Fibroblast of lung (primary cell): ENCODE results near the gene C11orf52. TPM values are rescaled to one million over a fixed set of nuclear protein-coding genes. Genes with fewer than 3 reads are reported as not detected.
A peak's percentile ranks its signal among the peaks of the same experiment; 100 is the strongest.

Experiments used
- DNase-seq, 2 donors: peaks; one replicate each; pipeline versions ENCODE4 v3.0.0 to v3.0.0-alpha.2; 2010; ENCODE audit warnings: low read depth in 2 of 2
- H2AFZ ChIP-seq: 2 replicates; pipeline ENCODE4 v1.5.1; 2012; ENCODE audit warnings: low read length, control low read depth, inconsistent platforms
- H3K27ac ChIP-seq: 2 replicates; pipeline ENCODE4 v1.5.1; 2011; ENCODE audit warnings: low read length, control low read depth; ENCODE audit not compliant: insufficient read depth
- H3K27me3 ChIP-seq: 2 replicates; pipeline ENCODE4 v1.5.1; 2011; ENCODE audit warnings: mild to moderate bottlenecking, low read length; ENCODE audit not compliant: control insufficient read depth, insufficient read depth
- H3K36me3 ChIP-seq: 2 replicates; pipeline ENCODE4 v1.5.1; 2011; ENCODE audit warnings: low read length; ENCODE audit not compliant: control insufficient read depth, insufficient read depth
- H3K4me1 ChIP-seq: 2 replicates; pipeline ENCODE4 v1.5.1; 2011; ENCODE audit warnings: low read length; ENCODE audit not compliant: control insufficient read depth, insufficient read depth; ENCODE audit errors: extremely low read depth
- H3K4me2 ChIP-seq: 2 replicates; pipeline ENCODE4 v1.5.1; 2011; ENCODE audit warnings: low read length, control low read depth; ENCODE audit not compliant: insufficient read depth; ENCODE audit errors: extremely low read depth
- H3K4me3 ChIP-seq, 4 experiments: fragments of 200-600 bp in 1 of 4; sonication (generic) in 1 of 4; replicated peaks in 1 of 4; 2 replicates each; pipeline ENCODE4 v1.5.1; 2011 to 2016; ENCODE audit warnings: low read length in 4 of 4, low read depth in 3 of 4, mild to moderate bottlenecking in 3 of 4, control low read depth in 2 of 4, inconsistent platforms in 1 of 4, mixed read lengths in 1 of 4; ENCODE audit not compliant: insufficient read depth in 1 of 4; ENCODE audit errors: control extremely low read depth in 1 of 4
- H3K79me2 ChIP-seq: 2 replicates; pipeline ENCODE4 v1.5.1; 2012; ENCODE audit warnings: mild to moderate bottlenecking, low read length, inconsistent platforms; ENCODE audit not compliant: control insufficient read depth, insufficient read depth
- H3K9ac ChIP-seq: 2 replicates; pipeline ENCODE4 v1.5.1; 2011; ENCODE audit warnings: mild to moderate bottlenecking, low read length, control low read depth; ENCODE audit not compliant: insufficient read depth
- H3K9me3 ChIP-seq: 2 replicates; pipeline ENCODE4 v1.5.1; 2012; ENCODE audit warnings: low read depth, low read length; ENCODE audit not compliant: control insufficient read depth, insufficient read depth
- H4K20me1 ChIP-seq: 2 replicates; pipeline ENCODE4 v1.5.1; 2011; ENCODE audit warnings: low read length; ENCODE audit not compliant: control insufficient read depth, insufficient read depth; ENCODE audit errors: extremely low read depth
- EZH2 ChIP-seq: IDR thresholded peaks from 2 replicates; pipeline ENCODE4 v1.5.1; 2012; ENCODE audit warnings: low read length, control low read depth, mild to moderate bottlenecking; ENCODE audit errors: missing control alignments
- polyA plus RNA-seq, 2 donors: library from polyadenylated mRNA; depleted of rRNA in 1 of 2; stranded (reverse) in 1 of 2; unstranded in 1 of 2; fragments of >200 nt; gene quantifications; 2 replicates each; pipeline ENCODE4 v1.2.1, GENCODE V29; 2011 to 2012; ENCODE audit warnings: missing spikeins in 1 of 2
- total RNA-seq: library from RNA; depleted of rRNA; stranded (reverse); fragments of >200 nt; gene quantifications from 2 replicates; pipeline ENCODE4 v1.2.1, GENCODE V29; 2014
- TF ChIP-seq, protein P1 (sequence below), 2 donors: IDR thresholded peaks in 1 of 2; conservative IDR thresholded peaks in 1 of 2; 1 replicate in 1 of 2; 2 replicates in 1 of 2; pipeline ENCODE4 v1.5.1; 2011 to 2012; ENCODE audit warnings: low read length in 2 of 2, control low read depth in 1 of 2, inconsistent platforms in 1 of 2, low read depth in 1 of 2, mild to moderate bottlenecking in 1 of 2

The C11orf52 gene
- total and polyA plus RNA-seq, 2 donors (not counting 1 experiment from before 2014, with no cell fraction given), result 0.99 to 1.3 TPM

- no peak for DNase-seq
- Histone ChIP-seq H3K4me1 (no peaks in the 10 kb centered on the region), H3K27me3 (no peaks in the 10 kb centered on the region), H3K9me3 (no peaks in the 10 kb centered on the region), H3K27ac (no peak overlapping the region), H3K4me2 (no peak overlapping the region), H2AFZ (no peak overlapping the region), H3K36me3 (no peaks in the 10 kb centered on the region), H4K20me1 (no peaks in the 10 kb centered on the region), H3K79me2 (no peaks in the 10 kb centered on the region), H3K9ac (no peak overlapping the region), H3K4me3 (no peak overlapping the region)
- no peak for TF ChIP-seq EZH2
- TF ChIP-seq, protein P1, sequence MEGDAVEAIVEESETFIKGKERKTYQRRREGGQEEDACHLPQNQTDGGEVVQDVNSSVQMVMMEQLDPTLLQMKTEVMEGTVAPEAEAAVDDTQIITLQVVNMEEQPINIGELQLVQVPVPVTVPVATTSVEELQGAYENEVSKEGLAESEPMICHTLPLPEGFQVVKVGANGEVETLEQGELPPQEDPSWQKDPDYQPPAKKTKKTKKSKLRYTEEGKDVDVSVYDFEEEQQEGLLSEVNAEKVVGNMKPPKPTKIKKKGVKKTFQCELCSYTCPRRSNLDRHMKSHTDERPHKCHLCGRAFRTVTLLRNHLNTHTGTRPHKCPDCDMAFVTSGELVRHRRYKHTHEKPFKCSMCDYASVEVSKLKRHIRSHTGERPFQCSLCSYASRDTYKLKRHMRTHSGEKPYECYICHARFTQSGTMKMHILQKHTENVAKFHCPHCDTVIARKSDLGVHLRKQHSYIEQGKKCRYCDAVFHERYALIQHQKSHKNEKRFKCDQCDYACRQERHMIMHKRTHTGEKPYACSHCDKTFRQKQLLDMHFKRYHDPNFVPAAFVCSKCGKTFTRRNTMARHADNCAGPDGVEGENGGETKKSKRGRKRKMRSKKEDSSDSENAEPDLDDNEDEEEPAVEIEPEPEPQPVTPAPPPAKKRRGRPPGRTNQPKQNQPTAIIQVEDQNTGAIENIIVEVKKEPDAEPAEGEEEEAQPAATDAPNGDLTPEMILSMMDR (conservative IDR thresholded peaks at IDR 0.05 in 1 of 2, IDR thresholded peaks at IDR 0.05 in 1 of 2; ENCODE audit: low read depth in 1 of 2, low read length in 2 of 2), result no peak
Observed at GRCh38 chr11:111886032-111886431, 32.7 kb upstream of the C11orf52 start.

GRCh38 chr11:111886844-111887243 lies 31.9 kb upstream of the C11orf52 start:
- no peak overlapping the region for H3K9ac ChIP-seq
- peak in 1 of 2 donors; percentile 1 for DNase-seq
- no peak for TF ChIP-seq EZH2
- TF ChIP-seq, protein P1 (conservative IDR thresholded peaks at IDR 0.05 in 1 of 2, IDR thresholded peaks at IDR 0.05 in 1 of 2; ENCODE audit: low read depth in 1 of 2, low read length in 2 of 2), result no peak
- no peak overlapping the region for H3K4me2 ChIP-seq
- no peaks in the 10 kb centered on the region for H3K79me2 ChIP-seq
- H3K27ac ChIP-seq, result no peak overlapping the region
- H3K27me3 ChIP-seq, result no peaks in the 10 kb centered on the region
- no peaks in the 10 kb centered on the region for H3K9me3 ChIP-seq
- H3K4me1 ChIP-seq, result no peaks in the 10 kb centered on the region
- no peaks in the 10 kb centered on the region for H3K36me3 ChIP-seq
- H2AFZ ChIP-seq, result no peak overlapping the region
- H4K20me1 ChIP-seq, result no peaks in the 10 kb centered on the region
- no peak overlapping the region for H3K4me3 ChIP-seq

DNA sequence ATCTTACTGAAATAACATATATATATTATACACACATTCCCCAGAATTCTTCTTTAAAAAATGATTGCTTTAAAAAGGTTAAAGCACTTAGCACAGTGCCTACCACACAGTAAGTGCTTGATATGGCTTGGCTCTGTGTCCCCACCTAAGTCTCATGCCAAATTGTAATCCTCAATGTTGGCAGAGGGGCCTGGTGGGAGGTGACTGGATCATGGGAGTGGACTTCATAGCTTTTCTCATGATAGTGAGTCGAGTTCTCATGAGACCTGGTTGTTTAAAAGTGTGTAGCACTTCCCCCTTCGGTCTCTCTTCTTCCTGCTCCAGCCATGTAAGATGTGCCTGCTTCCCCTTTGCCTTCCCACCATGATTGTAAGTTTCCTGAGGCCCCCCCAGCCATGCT lies 13.3 kb upstream of the C11orf52 start:
- DNase-seq, result no peak
- Histone ChIP-seq H3K27ac (no peak overlapping the region), H3K9ac (no peak overlapping the region)

More for the DNA sequence above, 13.3 kb upstream of the C11orf52 start:
- Histone ChIP-seq H3K4me2 (no peak overlapping the region), H3K9me3 (no peaks in the 10 kb centered on the region), H3K4me1 (no peaks in the 10 kb centered on the region), H4K20me1 (no peaks in the 10 kb centered on the region), H2AFZ (no peak overlapping the region), H3K36me3 (no peaks in the 10 kb centered on the region), H3K4me3 (no peak overlapping the region), H3K27me3 (no peaks in the 10 kb centered on the region), H3K79me2 (no peaks in the 10 kb centered on the region)
- TF ChIP-seq, protein P1 (conservative IDR thresholded peaks at IDR 0.05 in 1 of 2, IDR thresholded peaks at IDR 0.05 in 1 of 2; ENCODE audit: low read depth in 1 of 2, low read length in 2 of 2), result no peak
- no peak for TF ChIP-seq EZH2
